ENCODE data around the gene CTCFL.

Gene CTCFL

DNA sequence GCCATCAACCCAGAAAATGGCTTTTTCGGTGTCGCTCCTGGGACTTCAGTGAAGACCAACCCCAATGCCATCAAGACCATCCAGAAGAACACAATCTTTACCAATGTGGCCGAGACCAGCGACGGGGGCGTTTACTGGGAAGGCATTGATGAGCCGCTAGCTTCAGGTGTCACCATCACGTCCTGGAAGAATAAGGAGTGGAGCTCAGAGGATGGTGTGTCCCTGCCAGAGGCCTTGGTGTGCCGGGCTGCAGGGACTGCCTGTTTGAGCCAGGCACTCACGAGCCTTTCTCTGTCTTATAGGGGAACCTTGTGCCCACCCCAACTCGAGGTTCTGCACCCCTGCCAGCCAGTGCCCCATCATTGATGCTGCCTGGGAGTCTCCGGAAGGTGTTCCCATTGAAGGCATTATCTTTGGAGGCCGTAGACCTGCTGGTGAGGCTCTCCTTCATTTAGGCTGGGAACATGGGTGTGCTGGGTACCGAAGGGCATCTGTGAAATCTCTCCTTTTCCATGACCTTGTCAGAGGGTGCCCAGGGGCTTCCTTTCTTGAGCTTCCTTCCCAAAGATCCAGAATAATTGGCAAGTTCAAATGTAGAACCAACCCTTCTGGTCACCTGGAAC is 39.4 kb upstream of the CTCFL start:
- Histone ChIP-seq H3K79me2 (ENCODE audit: insufficient read depth, low read length) (no peaks in the 10 kb centered on the region), H3K27ac (ENCODE audit: low read length) (no peak overlapping the region), H2AFZ (ENCODE audit: low read depth, low read length) (no peak overlapping the region), H3K9me3 (ENCODE audit: insufficient read depth, low read length, severe bottlenecking) (no peaks in the 10 kb centered on the region), H3K4me3 (ENCODE audit: low read depth in 1 of 2, low read length in 2 of 2) (no peak overlapping the region), H3K4me1 (ENCODE audit: insufficient read depth, low read length) (no peaks in the 10 kb centered on the region), H3K27me3 (ENCODE audit: insufficient read depth, low read length, poor library complexity) (peaks cover 24% of the 10 kb centered on the region), H3K4me2 (ENCODE audit: insufficient read depth, low read length) (no peak overlapping the region), H3K9ac (ENCODE audit: low read depth, low read length) (no peak overlapping the region), H4K20me1 (ENCODE audit: insufficient read depth, low read length) (0 out of 2 replicates have a peak, but pooled peaks cover 4% of the 10 kb centered on the region), H3K36me3 (ENCODE audit: insufficient read depth, low read length) (no peaks in the 10 kb centered on the region)
- no peak for TF ChIP-seq EZH2 (IDR thresholded peaks at IDR 0.05; ENCODE audit: borderline replicate concordance, low read depth, low read length, severe bottlenecking)
- TF ChIP-seq, protein P1, sequence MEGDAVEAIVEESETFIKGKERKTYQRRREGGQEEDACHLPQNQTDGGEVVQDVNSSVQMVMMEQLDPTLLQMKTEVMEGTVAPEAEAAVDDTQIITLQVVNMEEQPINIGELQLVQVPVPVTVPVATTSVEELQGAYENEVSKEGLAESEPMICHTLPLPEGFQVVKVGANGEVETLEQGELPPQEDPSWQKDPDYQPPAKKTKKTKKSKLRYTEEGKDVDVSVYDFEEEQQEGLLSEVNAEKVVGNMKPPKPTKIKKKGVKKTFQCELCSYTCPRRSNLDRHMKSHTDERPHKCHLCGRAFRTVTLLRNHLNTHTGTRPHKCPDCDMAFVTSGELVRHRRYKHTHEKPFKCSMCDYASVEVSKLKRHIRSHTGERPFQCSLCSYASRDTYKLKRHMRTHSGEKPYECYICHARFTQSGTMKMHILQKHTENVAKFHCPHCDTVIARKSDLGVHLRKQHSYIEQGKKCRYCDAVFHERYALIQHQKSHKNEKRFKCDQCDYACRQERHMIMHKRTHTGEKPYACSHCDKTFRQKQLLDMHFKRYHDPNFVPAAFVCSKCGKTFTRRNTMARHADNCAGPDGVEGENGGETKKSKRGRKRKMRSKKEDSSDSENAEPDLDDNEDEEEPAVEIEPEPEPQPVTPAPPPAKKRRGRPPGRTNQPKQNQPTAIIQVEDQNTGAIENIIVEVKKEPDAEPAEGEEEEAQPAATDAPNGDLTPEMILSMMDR (IDR thresholded peaks at IDR 0.05; ENCODE audit: borderline replicate concordance, extremely low read depth, low read length, poor library complexity, severe bottlenecking): no peak
- ATAC-seq (ENCODE audit: insufficient read depth, low read depth) (no peak), DNase-seq (no peak)

DNA sequence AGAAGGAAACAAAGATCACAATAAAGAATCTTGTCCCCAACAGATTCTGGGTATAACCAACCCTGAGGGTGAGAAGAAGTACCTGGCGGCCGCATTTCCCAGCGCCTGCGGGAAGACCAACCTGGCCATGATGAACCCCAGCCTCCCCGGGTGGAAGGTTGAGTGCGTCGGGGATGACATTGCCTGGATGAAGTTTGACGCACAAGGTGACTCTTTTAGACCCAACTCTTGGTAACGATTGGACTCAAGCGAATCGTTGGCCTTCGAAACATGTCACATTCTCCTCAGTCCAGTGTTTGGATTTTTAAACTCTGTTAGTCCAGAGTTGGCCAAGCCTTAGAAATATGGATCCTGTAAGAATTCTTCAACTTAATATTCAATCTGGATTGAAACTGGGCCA is 38.6 kb upstream of the CTCFL start:
- H3K4me3 ChIP-seq (ENCODE audit: low read depth in 1 of 2, low read length in 2 of 2): no peak overlapping the region
- no peaks in the 10 kb centered on the region for H3K79me2 ChIP-seq (ENCODE audit: insufficient read depth, low read length)
- no peaks in the 10 kb centered on the region for H3K36me3 ChIP-seq (ENCODE audit: insufficient read depth, low read length)
- H3K4me2 ChIP-seq (ENCODE audit: insufficient read depth, low read length): no peak overlapping the region
- no peaks in the 10 kb centered on the region for H3K9me3 ChIP-seq (ENCODE audit: insufficient read depth, low read length, severe bottlenecking)
- H3K9ac ChIP-seq (ENCODE audit: low read depth, low read length): no peak overlapping the region
- peaks cover 23% of the 10 kb centered on the region for H3K27me3 ChIP-seq (ENCODE audit: insufficient read depth, low read length, poor library complexity)
- H3K4me1 ChIP-seq (ENCODE audit: insufficient read depth, low read length): no peaks in the 10 kb centered on the region
- no peak for TF ChIP-seq EZH2 (IDR thresholded peaks at IDR 0.05; ENCODE audit: borderline replicate concordance, low read depth, low read length, severe bottlenecking)
- TF ChIP-seq, protein P1 (IDR thresholded peaks at IDR 0.05; ENCODE audit: borderline replicate concordance, extremely low read depth, low read length, poor library complexity, severe bottlenecking): no peak
- no peak for DNase-seq
- no peak overlapping the region for H2AFZ ChIP-seq (ENCODE audit: low read depth, low read length)
- 0 out of 2 replicates have a peak, but pooled peaks cover under 1% of the 10 kb centered on the region for H4K20me1 ChIP-seq (ENCODE audit: insufficient read depth, low read length)
- ATAC-seq (ENCODE audit: insufficient read depth, low read depth): no peak
- H3K27ac ChIP-seq (ENCODE audit: low read length): no peak overlapping the region

DNA sequence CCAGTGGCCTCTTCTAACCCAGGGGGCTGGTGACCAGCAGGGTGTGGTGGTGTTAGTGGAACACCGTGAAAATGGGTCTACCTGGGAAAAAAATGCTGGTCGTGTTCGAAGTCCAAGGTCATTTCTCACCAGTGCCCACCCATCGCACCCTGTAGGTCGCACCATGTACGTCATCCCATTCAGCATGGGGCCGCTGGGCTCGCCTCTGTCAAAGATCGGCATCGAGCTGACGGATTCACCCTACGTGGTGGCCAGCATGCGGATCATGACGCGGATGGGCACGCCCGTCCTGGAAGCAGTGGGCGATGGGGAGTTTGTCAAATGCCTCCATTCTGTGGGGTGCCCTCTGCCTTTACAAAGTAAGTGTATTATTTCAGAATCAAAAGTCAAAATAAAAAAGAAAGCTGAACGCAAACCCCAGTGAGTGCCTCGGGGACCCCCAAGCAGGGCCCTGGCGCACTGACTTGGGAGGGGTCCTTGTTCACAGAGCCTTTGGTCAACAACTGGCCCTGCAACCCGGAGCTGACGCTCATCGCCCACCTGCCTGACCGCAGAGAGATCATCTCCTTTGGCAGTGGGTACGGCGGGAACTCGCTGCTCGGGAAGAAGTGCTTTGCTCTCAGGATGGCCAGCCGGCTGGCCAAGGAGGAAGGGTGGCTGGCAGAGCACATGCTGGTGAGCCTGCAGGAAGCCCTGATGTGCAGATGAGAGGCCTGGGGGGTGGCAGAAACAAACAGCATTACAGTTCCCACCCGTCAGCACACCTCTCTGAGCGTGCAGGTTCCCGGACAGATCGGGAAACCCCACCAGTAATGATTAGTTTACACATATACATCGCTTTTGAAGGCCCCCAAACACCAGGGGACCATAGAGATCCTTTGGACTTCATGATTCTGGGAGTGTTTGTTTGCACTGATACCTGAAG is 37.9 kb upstream of the CTCFL start:
- TF ChIP-seq, protein P1 (IDR thresholded peaks at IDR 0.05; ENCODE audit: borderline replicate concordance, extremely low read depth, low read length, poor library complexity, severe bottlenecking): no peak
- TF ChIP-seq EZH2 (IDR thresholded peaks at IDR 0.05; ENCODE audit: borderline replicate concordance, low read depth, low read length, severe bottlenecking): no peak
- no peak overlapping the region for H3K4me3 ChIP-seq (ENCODE audit: low read depth in 1 of 2, low read length in 2 of 2)
- ATAC-seq (ENCODE audit: insufficient read depth, low read depth): no peak
- H3K4me2 ChIP-seq (ENCODE audit: insufficient read depth, low read length): no peak overlapping the region
- H3K36me3 ChIP-seq (ENCODE audit: insufficient read depth, low read length): no peaks in the 10 kb centered on the region
- H3K79me2 ChIP-seq (ENCODE audit: insufficient read depth, low read length): no peaks in the 10 kb centered on the region
- no peaks in the 10 kb centered on the region for H3K4me1 ChIP-seq (ENCODE audit: insufficient read depth, low read length)
- no peak for DNase-seq
- no peaks in the 10 kb centered on the region for H4K20me1 ChIP-seq (ENCODE audit: insufficient read depth, low read length)
- peaks cover 20% of the 10 kb centered on the region for H3K27me3 ChIP-seq (ENCODE audit: insufficient read depth, low read length, poor library complexity)
- no peak overlapping the region for H3K27ac ChIP-seq (ENCODE audit: low read length)
- no peaks in the 10 kb centered on the region for H3K9me3 ChIP-seq (ENCODE audit: insufficient read depth, low read length, severe bottlenecking)
- no peak overlapping the region for H2AFZ ChIP-seq (ENCODE audit: low read depth, low read length)
- H3K9ac ChIP-seq (ENCODE audit: low read depth, low read length): no peak overlapping the region

Data from DND-41 (cell line).